HG02885 (cell line): Measurements from ENCODE around the gene LY6G6D.

ENCODE experiments used
- ATAC-seq: cut with Tn5 transposase; IDR thresholded peaks from one replicate; pipeline ENCODE4 v1.9.1; 2021; ENCODE audit warnings: mild to moderate bottlenecking; ENCODE audit not compliant: unreplicated experiment, poor library complexity

The LY6G6D gene

DNA sequence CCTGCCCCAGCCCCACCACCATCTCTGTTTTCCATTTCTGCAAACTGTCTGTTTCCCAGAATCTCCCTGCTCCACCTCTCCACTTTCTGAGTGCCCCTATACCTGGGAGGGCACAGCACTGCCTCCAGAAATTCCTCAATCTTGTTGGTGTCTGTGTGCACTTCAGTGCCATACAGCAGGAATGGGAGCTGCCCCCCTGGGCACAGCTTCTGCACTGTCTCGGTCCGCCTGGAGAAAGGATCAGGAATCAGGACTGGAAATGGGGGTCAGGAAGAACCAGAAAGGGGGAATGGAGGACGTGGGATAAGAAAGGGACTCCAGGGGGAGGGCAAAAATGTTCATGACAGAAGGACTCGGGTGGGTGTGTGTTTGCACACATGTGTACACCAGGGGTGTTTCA lies 18.6 kb downstream of the LY6G6D start:
- ATAC-seq: no peak

DNA sequence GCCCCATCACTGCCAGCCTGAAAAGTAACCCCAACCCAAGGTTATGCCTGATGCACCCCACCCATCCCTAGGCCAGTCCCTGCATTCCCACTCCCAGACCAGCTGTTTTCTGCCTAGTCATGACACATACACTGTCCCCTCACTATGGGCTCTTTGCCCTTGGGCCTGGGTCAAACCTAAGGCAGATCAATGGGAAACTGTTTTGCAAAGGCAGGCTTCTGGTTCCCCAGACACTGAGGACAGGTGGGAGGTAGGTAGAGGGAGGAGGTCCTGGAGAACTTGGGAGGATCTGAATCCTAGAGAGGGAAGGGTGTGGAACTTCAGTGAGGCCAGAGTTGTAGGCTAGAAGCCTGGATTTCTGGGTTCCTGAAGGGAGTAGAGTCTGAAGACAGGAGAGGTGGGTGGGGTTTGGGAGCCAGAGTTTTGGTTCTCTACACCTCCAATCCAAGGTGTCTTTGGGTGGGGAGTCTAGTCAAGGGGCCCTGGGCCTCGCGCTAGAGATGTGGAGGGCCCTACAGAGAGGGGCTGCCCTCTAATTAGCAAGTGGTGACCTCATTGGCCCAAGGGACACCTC lies 19.2 kb downstream of the LY6G6D start:
- no peak for ATAC-seq

DNA sequence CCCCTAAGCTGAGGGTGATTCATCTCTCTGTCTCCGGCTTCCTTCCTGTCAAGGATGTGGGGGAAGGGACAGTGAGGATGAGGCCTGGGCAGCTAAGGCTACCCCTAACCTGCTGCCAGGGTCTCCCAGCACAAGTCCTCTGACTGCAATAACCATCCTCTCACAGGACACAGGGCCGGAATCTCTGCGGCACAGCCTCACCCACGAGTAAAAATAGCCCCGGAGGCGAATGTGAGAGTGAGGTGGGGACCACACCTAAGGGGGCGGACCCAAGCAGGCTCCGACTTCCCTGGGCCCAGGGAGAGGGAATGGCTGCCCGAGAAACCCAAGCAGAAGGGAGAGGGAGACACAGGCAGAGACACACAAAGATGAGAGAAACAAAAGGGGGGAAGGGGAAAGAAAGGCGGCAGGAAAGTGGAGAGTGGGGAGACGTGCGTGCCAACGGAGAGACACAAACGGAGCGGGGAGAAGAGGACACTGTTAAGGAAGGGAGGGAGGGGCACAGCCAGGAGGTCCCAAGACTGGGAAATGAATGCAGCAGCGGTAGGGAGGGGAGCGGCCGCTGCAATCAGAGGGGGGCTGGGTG lies 19.8 kb downstream of the LY6G6D start:
- no peak for ATAC-seq

DNA sequence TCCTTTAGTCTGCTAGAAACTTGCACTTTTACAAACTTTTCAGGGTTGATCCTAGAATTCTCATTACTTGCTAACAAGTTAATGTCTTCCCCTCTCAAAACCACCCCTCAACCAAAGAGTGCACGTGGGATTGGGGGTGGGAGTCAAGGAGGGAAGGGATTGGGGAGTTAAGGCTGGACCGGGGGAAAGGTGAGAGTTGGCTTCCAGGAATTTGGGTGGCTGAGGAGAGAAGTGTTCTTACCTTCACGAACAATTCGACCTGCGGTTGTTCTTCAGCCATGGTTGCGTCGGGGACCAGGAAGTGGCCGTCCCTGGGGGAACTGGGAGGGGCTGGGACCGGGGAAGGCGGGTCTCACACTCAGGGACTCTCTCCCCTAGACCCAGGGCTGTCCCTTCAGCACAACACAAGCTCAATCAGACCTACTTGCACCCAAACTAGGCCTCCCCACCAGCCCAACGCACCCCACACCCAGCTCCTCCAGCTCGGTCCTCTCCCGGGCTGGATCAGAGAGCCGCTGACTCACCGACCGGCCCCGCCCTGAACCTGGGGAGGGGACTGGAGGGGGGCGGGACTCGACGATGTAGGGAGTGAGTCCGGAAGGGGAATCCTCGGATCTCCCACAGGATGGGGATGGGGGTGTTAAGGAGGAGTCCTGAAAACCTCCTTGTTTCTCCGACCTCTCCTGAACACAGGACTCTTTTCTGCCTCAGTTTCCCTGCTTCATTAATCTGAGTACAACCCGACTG lies 21.0 kb downstream of the LY6G6D start, which contains the start of gene CLIC1:
Gene CLIC1, minus strand, starts transcription at position 510 of the 747 bp plus-strand sequence. Its CDS starts 230 bp downstream, at position 280.
- no peak for ATAC-seq

DNA sequence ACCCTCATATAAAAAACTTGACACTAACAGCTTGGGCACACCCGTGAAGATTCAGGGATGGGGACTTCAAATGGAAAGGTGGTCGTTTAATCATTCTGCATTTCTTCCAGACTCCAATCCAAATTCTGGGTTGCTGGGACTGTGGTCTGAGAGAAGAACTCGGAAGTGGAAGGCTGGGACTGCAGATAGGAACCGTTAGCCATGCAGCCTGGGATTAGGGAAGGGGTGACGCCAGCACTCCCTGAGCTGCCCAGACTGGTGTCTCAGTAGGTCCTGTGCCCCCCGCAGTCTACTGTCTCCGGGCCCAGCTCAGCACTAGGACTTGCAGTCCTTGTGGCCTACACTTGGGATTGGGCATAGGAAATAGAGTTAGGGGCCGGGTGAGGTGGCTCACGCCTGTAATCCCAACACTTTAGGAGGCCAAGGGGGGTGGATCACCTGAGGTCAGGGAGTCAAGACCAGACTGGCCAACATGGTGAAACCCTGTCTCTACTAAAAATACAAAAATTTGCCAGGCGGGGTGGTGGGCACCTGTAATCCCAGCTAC lies 21.7 kb downstream of the LY6G6D start:
- ATAC-seq: no peak

DNA sequence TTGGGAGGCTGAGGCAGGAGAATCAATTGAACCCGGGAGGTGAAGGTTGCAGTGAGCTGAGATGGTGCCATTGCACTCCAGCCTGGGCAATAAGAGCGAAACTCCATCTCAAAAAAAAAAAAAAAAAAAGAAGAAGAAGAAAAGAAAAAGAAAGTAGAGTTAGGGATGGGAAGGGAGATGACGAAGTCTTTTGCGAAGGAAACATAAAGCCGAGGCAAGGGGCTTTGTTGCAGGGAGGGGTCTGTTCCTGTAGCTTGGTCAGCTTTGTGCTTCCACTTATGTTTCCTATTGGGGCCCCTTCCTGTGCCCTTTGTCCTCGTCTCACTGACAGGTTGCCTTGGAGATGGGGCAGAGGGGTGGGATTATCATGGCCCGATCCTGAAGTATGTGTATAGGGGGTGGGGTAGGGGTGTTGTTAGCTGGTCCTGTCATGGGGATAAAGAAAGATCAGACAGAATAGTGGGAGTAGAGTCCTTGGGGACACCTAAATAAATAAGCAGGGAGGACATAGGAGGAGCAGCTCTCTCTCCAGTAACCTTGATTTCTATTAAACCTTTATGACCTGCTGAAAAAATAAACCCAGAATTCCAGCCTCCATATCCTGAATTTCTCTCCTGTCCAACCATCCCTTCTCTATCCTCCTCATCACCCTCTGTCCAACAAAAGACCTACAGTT lies 22.3 kb downstream of the LY6G6D start:
- no peak for ATAC-seq

DNA sequence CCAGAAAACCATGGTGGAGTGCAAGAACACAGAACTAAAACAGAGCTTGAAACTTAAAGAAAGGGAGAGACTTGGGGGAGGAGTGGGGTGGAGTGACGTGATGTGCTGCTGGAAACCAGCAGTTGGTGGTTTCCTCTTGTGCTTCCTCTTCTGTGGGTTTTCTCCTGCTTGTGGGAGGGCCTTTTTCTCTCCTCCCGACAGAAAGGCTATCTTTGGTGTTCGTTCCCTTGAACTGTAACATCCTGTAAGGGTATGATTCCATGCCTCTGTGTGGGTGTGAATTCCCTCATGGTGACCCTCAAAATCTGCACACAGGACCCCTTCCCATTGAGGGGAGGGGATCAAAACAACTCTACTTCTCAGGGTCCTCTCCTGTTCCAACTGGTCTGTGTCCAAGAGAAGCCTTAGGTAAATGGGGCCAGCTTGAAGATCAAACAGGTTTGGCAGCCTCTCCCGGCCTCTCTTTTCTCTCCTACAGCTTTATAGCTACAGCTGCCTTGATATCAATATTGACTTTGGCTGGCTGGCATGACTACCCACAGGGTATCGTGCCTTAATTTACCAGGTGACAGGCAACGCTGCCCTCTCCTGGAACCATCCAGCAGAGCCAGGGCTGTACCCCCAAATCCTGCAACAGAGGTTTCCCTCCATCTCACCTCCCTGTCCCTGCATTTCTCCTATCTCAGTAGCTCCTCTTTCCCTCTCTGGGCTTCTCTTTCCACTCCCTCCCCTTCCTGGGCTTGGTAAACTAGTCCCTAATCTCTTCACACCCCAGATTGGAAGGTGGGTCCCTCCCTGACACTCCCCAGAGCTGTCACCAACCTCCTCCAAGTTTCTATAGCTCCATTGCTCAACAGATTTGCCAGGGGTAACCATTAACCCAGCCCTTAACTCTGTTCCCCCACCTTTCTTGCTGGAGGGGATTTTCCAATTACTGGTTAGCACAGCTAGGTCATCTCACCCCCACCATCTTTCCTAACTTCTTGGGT lies 23.1 kb downstream of the LY6G6D start:
- ATAC-seq: no peak

DNA sequence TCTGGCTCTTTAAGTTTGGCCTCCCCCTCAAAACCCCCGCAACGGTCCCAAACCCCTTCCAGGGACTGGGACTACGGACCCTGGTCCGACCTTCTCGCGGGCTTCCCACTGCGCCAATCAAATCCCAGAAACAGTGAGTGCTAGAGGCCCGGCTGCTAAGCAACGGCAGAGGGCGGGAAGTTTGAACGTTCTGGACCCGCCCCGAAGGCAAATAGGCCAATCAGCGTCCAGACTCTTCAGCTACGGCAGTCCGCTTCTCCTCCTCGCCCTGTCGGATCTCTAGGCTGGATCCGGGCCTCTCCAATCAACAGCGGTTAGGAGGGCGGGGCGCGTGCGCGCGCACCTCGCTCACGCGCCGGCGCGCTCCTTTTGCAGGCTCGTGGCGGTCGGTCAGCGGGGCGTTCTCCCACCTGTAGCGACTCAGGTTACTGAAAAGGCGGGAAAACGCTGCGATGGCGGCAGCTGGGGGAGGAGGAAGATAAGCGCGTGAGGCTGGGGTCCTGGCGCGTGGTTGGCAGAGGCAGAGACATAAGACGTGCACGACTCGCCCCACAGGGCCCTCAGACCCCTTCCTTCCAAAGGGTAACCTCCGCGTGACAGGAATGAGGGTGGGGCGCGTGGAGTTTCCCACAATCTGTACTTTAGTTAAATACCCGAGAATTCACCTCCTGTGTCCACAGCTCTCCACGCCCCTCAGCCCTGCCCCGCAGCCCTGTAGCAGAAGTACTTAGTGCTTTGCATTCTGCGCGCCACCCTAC lies 24.7 kb downstream of the LY6G6D start, which contains the start of gene MSH5:
Gene MSH5, plus strand, starts transcription at position 367 of the 758 bp plus-strand sequence. CDS start 462 bp downstream, outside the sequence.
- ATAC-seq: peak; percentile 83

DNA sequence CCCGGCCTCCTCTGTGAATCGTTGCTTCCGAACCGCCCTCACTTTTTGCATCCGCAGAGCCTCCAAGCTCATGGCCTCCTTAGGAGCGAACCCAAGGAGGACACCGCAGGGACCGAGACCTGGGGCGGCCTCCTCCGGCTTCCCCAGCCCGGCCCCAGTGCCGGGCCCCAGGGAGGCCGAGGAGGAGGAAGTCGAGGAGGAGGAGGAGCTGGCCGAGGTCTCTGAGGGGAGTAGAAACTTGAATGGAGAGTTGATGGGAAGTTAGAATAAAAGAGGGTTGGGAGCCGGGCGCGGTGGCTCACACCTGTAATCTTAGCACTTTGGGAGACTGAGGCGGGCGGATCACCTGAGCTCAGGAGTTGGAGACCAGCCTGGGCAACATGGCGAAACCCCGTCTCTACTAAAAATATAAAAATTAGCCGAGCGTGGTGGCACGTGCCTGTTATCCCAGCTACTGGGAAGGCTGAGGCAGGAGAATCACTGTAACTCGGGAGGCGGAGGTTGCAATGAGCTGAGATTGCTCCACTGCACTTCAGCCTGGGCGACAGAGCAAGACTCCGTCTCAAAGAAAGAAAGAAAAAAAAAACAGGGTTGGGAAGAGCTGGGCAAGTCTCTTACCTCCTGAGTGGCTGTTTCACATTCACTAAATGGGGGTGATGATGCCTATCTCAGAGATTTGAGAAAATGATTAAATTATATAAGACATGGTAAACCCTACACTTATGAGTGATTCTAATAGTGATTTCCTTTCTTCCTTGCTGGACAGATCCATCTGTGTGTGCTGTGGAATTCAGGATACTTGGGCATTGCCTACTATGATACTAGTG lies 25.5 kb downstream of the LY6G6D start:
- ATAC-seq: no peak

DNA sequence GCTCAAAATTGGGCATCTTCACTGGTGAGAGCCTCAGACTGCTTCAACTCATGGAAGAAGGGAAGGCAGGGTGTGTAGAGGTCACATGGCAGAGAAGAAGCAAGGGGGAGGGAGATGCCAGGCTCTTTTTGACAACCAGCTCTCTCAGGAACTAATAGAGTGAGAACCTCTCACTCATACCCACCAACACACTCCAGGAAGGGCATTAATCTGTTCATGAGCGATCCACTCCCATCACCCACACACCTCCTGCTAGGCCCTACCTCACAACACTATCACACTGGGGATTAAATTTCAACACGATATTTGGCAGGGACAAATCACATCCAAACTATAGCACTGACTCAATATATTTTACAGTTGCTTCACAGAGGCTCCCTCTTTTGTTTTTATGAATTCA lies 26.7 kb downstream of the LY6G6D start:
- no peak for ATAC-seq

DNA sequence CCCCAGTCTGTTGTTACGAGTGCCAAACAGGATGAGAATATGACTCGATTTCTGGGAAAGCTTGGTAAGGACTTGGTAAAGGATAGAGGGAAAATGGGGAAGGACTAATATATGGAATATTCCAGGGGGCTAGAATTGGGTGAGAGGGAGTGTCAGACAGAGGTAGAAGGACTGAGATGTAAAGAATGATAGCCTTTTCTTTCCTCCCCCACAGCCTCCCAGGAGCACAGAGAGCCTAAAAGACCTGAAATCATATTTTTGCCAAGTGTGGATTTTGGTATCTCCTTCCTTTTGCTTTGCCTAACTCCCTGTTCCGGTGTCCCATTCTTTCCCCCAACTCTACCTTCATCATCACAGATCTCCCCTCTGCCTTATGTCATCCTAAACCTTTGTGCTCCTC lies 27.7 kb downstream of the LY6G6D start:
- no peak for ATAC-seq

DNA sequence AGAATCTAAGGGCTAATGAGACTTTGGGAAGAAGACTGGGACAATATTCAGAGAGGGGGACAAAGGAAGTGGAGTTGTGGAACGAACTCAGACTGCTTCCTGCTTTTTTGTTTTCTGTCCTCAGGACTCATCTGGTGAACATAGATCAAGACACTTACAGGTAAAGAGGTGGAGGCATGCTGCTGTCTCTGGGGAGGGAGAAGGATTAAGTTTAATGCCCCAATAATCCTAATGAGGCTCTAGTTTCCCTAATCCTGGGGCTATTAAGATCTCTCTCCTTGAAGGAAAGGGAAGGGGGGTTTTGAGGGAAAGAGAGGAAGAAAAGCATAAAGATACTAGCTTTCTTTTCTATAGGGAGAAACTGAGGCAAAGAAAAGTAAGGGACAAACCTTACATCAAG lies 29.3 kb downstream of the LY6G6D start:
- ATAC-seq: no peak

DNA sequence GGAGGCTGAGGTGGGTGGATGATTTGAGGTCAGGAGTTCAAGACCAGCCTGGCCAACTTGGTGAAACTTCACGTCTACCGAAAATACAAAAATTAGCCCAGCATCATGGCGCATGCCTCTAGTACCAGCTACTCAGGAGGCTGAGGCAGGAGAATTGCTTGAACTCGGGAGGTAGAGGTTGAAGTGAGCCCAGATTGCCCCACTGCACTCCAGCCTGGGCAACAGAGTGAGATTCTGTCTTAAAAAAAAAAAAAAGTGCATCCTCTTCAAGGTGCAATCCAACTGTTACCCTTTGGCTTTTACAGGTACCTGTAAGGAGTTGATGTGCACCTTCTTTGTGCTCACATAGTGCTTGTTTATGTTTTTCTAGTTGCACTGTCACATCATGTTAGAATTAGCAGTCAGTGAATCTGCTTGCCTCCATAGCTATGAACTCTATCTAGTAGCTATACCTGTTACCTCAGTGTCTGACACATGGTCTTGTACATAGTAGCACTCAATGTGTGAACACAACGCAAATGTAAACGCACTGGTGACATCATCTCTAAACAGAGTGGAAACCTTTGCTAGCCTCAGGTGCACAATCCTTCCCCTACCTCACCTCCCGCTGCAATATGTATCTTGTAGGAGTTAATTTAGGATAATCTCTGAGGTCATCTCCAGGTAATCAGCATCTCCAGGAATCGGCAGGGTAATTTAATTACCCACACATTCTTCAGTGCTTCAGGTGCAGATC lies 34.3 kb downstream of the LY6G6D start:
- ATAC-seq: no peak

DNA sequence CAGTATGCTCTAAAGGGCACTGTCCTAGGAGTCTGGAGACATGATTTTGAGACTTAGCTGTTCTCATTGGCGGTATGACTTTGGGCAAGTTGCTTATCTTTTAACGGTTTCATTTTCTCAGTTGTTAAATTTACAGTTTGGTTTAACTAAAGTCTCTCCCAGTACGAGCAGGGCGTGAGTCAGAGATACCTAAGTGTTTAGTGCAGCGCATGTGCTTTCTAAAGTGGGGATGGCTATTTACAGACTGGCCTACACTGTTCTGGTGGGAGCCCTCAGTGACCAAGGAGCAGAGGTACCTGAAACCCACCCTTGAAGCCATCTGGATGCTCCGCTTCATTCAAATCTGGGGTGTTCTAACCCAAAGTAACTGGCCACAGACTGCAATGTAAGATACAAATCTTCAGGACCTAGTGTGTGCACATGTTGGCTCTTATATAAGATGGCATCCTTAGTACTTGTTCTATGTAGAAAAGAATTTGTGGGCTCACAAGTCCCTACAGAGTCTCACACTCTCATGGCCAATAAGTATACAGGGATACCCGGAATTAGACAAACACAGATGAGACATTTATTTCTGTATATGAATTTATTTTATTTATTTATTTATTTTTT lies 35.4 kb downstream of the LY6G6D start:
- ATAC-seq: no peak

DNA sequence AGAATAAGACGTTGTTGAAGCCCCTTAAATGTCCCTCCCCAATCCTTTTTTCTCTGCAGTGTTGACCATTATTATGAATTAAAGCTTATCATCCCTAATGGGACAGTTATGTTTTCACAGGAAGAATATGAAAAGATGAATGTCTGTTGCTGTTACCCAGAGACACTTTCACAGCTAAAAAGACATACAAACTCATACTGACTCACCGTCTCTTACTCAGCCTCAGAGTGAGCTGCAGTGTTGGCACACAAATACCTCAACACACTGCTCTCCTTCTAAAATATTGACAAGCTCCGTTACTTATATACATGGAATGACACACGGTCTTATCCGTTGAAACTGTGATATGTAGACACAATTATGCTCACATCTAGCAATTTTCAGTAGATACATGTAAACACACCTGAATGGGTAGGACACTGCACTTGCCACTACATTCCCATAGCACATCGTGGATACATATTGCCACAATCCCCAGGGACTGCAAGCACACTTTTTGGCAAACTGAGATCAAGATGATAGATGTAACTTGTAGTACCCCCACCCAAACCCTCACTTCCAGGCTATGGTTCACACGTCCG lies 37.7 kb downstream of the LY6G6D start:
- ATAC-seq: no peak

DNA sequence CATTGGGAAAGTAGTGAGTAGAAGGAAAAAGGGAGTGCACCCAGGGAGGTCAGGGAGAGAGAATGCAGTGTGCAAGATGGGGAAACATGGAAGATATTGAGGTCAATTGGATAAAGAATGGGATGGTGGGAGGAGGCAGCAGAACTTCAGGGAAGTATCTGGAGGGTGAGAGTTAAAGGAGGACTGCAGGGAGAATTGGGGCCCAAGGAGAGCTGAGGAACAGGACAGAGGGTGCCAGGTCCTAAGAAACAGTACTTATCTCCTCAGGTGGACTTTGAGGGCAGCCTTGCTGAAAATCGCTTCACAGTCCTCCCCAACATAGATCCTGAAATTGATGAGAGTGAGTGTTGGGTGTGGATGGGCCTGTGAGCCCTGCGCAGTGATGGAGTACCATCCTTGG lies 43.1 kb downstream of the LY6G6D start:
- ATAC-seq: no peak

DNA sequence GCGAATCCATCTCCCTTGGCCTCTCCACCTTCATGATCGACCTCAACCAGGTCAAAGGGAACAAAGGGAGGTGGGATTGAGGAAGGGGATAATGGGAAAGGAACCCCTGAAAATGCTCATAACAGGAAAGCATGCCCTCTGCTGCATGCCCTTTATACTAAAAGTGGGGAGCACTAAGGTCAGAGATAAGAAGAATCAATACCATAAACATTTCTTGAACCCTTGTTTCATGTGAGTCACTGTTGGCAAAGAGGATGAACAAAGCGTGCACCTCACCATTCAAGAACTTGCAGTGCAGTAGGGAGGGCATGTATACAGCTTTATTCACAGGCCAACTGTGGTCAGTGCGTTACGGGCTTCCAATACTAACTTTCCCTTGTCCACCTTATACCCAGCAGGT lies 45.6 kb downstream of the LY6G6D start:
- no peak for ATAC-seq
